Activated T-cell treated with anti-CD3 and anti-CD28 coated beads, Interleukin-2, amount 50 U/mL, for 24 hours (primary cell): ENCODE measurements around the gene RUBCN.
"Not testable (repeated sequence)": the region's sequence is repeated elsewhere in the genome, so short reads cannot be mapped to it uniquely, and the experiment has no call there.

ENCODE experiments used
- DNase-seq: peaks from one replicate; pipeline ENCODE4 v3.0.0-alpha.2; 2020
- H3K27ac Mint-ChIP-seq: 2 replicates; pipeline ENCODE4 v1.8.0; 2020; ENCODE audit warnings: mild to moderate bottlenecking, mixed read lengths
- H3K27me3 Mint-ChIP-seq: 2 replicates; pipeline ENCODE4 v1.8.0; 2020; ENCODE audit warnings: mixed read lengths
- H3K36me3 Mint-ChIP-seq: 2 replicates; pipeline ENCODE4 v1.8.0; 2020; ENCODE audit warnings: low read depth, mixed read lengths
- H3K4me1 Mint-ChIP-seq: 2 replicates; pipeline ENCODE4 v1.8.0; 2020; ENCODE audit warnings: low read depth, mixed read lengths
- H3K4me3 Mint-ChIP-seq: 2 replicates; pipeline ENCODE4 v1.8.0; 2020; ENCODE audit warnings: mild to moderate bottlenecking, moderate library complexity, mixed read lengths
- H3K9me3 Mint-ChIP-seq: 2 replicates; pipeline ENCODE4 v1.8.0; 2020; ENCODE audit warnings: mixed read lengths

Gene RUBCN

GRCh38 chr3:197647191-197647590 lies 89.5 kb downstream of the RUBCN start:
- not testable (repeated sequence) for H3K9me3 Mint-ChIP-seq, H3K27me3 Mint-ChIP-seq, DNase-seq, H3K27ac Mint-ChIP-seq, H3K36me3 Mint-ChIP-seq, H3K4me3 Mint-ChIP-seq
- peaks cover 13% of the 10 kb centered on the region for H3K4me1 Mint-ChIP-seq

GRCh38 chr3:197646294-197646693 lies 90.4 kb downstream of the RUBCN start:
- not testable (repeated sequence) for H3K27me3 Mint-ChIP-seq, H3K27ac Mint-ChIP-seq, H3K4me3 Mint-ChIP-seq, H3K36me3 Mint-ChIP-seq, H3K4me1 Mint-ChIP-seq, DNase-seq, H3K9me3 Mint-ChIP-seq

- H3K36me3 Mint-ChIP-seq, H3K9me3 Mint-ChIP-seq, H3K4me3 Mint-ChIP-seq, DNase-seq, H3K4me1 Mint-ChIP-seq, H3K27ac Mint-ChIP-seq, H3K27me3 Mint-ChIP-seq: not testable (repeated sequence)
Measured at GRCh38 chr3:197637556-197637955, 99.1 kb downstream of the RUBCN start.

- H3K4me3 Mint-ChIP-seq, H3K27ac Mint-ChIP-seq, H3K9me3 Mint-ChIP-seq, H3K36me3 Mint-ChIP-seq, DNase-seq, H3K4me1 Mint-ChIP-seq, H3K27me3 Mint-ChIP-seq: not testable (repeated sequence)
Measured at GRCh38 chr3:197631989-197632388, 104.7 kb downstream of the RUBCN start.

- not testable (repeated sequence) for H3K4me3 Mint-ChIP-seq, DNase-seq, H3K9me3 Mint-ChIP-seq, H3K4me1 Mint-ChIP-seq, H3K36me3 Mint-ChIP-seq, H3K27ac Mint-ChIP-seq, H3K27me3 Mint-ChIP-seq
Measured at GRCh38 chr3:197630766-197631165, 105.9 kb downstream of the RUBCN start.

GRCh38 chr3:197629286-197629685 lies 107.4 kb downstream of the RUBCN start:
- H3K4me1 Mint-ChIP-seq, H3K36me3 Mint-ChIP-seq, H3K9me3 Mint-ChIP-seq, H3K27me3 Mint-ChIP-seq, DNase-seq, H3K27ac Mint-ChIP-seq, H3K4me3 Mint-ChIP-seq: not testable (repeated sequence)

- H3K9me3 Mint-ChIP-seq, H3K4me1 Mint-ChIP-seq, H3K27me3 Mint-ChIP-seq, H3K36me3 Mint-ChIP-seq: not testable (repeated sequence)
- Mint-ChIP-seq H3K27ac (peak overlapping the region; percentile 74), H3K4me3 (peak overlapping the region; percentile 78)
- DNase-seq, result peak; percentile 94
Measured at GRCh38 chr3:197627772-197628523, 108.8 kb downstream of the RUBCN start.

GRCh38 chr3:197627158-197627771 lies 109.4 kb downstream of the RUBCN start:
- not testable (repeated sequence) for H3K27me3 Mint-ChIP-seq, DNase-seq, H3K36me3 Mint-ChIP-seq, H3K4me1 Mint-ChIP-seq, H3K9me3 Mint-ChIP-seq
- Mint-ChIP-seq H3K27ac (peak overlapping the region; percentile 85), H3K4me3 (peak overlapping the region; percentile 83)

- not testable (repeated sequence) for H3K27me3 Mint-ChIP-seq, DNase-seq, H3K4me1 Mint-ChIP-seq, H3K9me3 Mint-ChIP-seq, H3K36me3 Mint-ChIP-seq
- Mint-ChIP-seq H3K27ac (peak overlapping the region; percentile 85), H3K4me3 (peak overlapping the region; percentile 83)
Measured at GRCh38 chr3:197626404-197627157, 110.1 kb downstream of the RUBCN start.

GRCh38 chr3:197621478-197621877 lies 115.2 kb downstream of the RUBCN start:
- H3K4me1 Mint-ChIP-seq, H3K4me3 Mint-ChIP-seq, DNase-seq, H3K27me3 Mint-ChIP-seq, H3K27ac Mint-ChIP-seq, H3K9me3 Mint-ChIP-seq: not testable (repeated sequence)
- H3K36me3 Mint-ChIP-seq, result peaks cover 49% of the 10 kb centered on the region
